Measurements from ENCODE around the gene COQ9. TPM values are rescaled to one million over a fixed set of nuclear protein-coding genes. Genes with fewer than 3 reads are reported as not detected.

Gene COQ9
- total RNA-seq, 2 donors from 2014 or later = 14.2 to 15.3 TPM

- peaks cover 8% of the 10 kb centered on the region for H3K4me1 Mint-ChIP-seq
- ATAC-seq (no peak), DNase-seq (no peak)
- H3K9me3 ChIP-seq (ENCODE audit: control insufficient read depth, low read length, poor library complexity, severe bottlenecking) = no peaks in the 10 kb centered on the region
- H3K27me3 Mint-ChIP-seq = no peaks in the 10 kb centered on the region
- no peaks in the 10 kb centered on the region for H3K36me3 Mint-ChIP-seq (ENCODE audit: low read depth)
- H3K4me3 Mint-ChIP-seq = no peak overlapping the region
- no peak overlapping the region for H3K27ac Mint-ChIP-seq
Measured at GRCh38 chr16:57479205-57479975, 32.1 kb downstream of the COQ9 start.

GRCh38 chr16:57479976-57480753, 32.9 kb downstream of the COQ9 start:
- Mint-ChIP-seq H3K36me3 (ENCODE audit: low read depth) (no peaks in the 10 kb centered on the region), H3K27me3 (no peaks in the 10 kb centered on the region), H3K4me3 (no peak overlapping the region), H3K4me1 (peaks cover 8% of the 10 kb centered on the region), H3K27ac (peak overlapping the region; percentile 57)
- H3K9me3 ChIP-seq (ENCODE audit: control insufficient read depth, low read length, poor library complexity, severe bottlenecking) = no peaks in the 10 kb centered on the region
- ATAC-seq (no peak), DNase-seq (no peak)

DNA sequence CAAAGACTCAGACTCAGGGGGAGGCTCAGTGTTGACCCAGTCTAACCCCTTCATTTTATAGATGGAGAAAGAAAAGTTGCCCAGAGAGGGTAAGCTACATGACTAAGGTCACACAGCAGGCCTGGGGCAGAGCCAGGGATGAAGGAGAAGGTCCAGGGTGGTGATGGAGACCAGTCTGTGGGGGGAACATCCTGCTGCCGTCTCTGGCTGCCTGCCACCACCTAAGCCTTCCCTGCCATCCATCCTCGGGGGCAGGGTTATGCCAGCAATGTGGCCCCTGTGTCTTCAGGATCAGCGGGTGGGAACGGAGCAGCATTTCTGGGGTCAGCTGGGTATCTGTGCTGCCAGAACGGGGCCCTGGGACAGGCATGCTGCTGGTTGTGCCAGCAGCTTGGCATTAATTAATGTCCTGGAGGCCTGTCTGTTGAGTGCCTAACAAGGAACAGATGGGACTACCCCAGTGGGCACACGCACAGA, 33.5 kb downstream of the COQ9 start:
- no peak overlapping the region for H3K4me3 Mint-ChIP-seq
- H3K27ac Mint-ChIP-seq = peak overlapping the region; percentile 57
- no peaks in the 10 kb centered on the region for H3K27me3 Mint-ChIP-seq
- no peaks in the 10 kb centered on the region for H3K36me3 Mint-ChIP-seq (ENCODE audit: low read depth)
- peaks cover 11% of the 10 kb centered on the region for H3K4me1 Mint-ChIP-seq
- H3K9me3 ChIP-seq (ENCODE audit: control insufficient read depth, low read length, poor library complexity, severe bottlenecking) = no peaks in the 10 kb centered on the region
- DNase-seq (no peak), ATAC-seq (no peak)

DNA sequence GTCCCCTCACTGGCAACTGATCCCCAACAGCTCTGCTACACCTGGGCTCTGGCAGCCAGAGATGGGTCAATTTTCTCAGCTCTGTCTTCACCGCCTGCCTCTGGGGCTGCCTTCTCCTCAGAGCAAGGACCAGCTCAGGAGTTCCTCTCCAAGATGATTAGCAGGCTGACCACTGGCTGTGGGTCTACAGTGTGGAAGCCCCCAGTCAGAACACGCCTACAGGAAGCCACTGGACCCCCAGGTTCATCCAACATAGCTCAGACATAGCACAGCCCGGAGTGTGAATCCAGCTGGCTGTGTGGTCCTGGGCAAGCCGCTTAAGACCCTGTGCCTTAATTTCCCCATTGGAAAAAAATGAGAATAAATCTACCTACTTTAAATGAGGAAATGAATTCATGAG, 34.1 kb downstream of the COQ9 start:
- H3K4me3 Mint-ChIP-seq = no peak overlapping the region
- H3K9me3 ChIP-seq (ENCODE audit: control insufficient read depth, low read length, poor library complexity, severe bottlenecking) = no peaks in the 10 kb centered on the region
- ATAC-seq (no peak), DNase-seq (no peak)
- peaks cover 11% of the 10 kb centered on the region for H3K4me1 Mint-ChIP-seq
- no peaks in the 10 kb centered on the region for H3K36me3 Mint-ChIP-seq (ENCODE audit: low read depth)
- no peak overlapping the region for H3K27ac Mint-ChIP-seq
- H3K27me3 Mint-ChIP-seq = no peaks in the 10 kb centered on the region

DNA sequence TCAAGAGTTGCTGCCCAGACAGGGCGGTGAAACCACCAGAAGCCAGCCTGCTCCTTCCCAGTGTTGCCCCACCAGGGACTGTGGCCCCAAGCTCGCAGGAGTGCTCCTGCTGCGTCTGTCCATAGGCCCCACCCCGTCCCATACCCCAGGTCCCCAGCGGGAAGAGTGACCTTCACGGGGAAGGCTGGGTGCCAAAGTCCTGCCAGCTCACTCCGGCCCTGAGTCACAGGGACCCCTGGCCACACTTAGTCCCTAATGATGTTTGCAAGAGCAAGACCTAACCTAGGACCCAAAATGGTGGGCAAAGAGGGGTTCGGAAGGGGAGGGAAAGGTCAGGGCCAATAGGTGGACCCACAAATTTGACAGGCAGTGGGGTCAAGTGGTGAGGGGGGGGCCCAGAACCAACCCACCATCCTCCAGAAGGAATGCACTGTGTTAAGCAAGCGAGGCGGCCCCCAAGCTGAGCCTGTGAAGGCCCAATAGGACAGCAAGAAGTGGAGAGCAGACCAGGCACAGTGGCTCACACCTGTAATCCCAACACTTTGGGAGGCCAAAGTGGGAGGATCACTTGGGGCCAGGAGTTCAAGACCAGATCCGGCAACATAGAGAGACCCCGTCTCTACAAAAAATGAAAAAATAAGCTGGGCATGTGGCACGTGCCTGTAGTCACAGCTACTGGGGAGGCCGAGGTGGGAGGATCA, 35.7 kb downstream of the COQ9 start:
- Mint-ChIP-seq H3K4me3 (no peak overlapping the region), H3K27ac (no peak overlapping the region), H3K27me3 (no peaks in the 10 kb centered on the region)

DNA sequence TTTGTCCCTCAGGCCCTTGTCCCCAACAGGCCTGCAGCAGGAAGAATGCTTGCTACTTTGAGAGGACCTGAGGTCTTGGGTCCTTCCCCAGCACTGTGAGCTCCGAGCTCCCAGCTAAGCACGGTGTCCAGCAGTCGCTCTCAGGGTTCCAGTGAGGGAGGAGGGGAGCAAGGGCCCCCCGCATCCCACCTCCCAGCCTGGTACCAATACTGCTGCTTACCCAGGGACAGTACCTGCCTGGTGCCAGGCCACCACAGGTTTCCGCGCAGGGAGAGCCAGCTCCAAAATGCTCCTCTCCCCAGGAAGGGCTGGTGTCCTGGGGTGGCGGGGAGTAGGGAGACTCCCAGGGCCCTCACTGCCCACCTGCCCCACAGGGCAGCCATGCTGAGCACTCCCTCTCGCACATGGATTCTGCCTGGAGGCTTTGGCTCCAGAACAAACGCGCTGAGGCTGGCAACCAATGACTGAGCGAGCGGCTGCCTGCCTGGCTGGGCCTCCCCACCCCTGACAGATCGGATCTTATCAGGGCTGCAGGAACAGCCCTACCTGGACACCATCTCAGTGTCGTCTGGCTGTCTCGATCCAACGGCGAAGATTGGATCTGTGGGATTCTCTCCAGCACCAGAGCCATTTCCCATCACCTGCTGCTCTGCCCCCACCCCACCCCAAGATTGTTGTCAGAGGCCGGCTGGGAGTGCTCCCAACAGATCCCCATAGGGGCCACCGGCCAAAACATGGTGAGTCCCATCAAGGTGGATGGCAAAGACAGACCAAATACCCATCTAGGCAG, 36.6 kb downstream of the COQ9 start:
- H3K4me1 Mint-ChIP-seq = peaks cover 14% of the 10 kb centered on the region
- ATAC-seq = no peak
- H3K9me3 ChIP-seq (ENCODE audit: control insufficient read depth, low read length, poor library complexity, severe bottlenecking) = no peaks in the 10 kb centered on the region
- no peak overlapping the region for H3K27ac Mint-ChIP-seq
- DNase-seq = no peak
- peak overlapping the region; percentile 12 for H3K4me3 Mint-ChIP-seq
- no peaks in the 10 kb centered on the region for H3K27me3 Mint-ChIP-seq
- H3K36me3 Mint-ChIP-seq (ENCODE audit: low read depth) = no peaks in the 10 kb centered on the region

More for the DNA sequence above, 35.7 kb downstream of the COQ9 start:
- Mint-ChIP-seq H3K36me3 (ENCODE audit: low read depth) (no peaks in the 10 kb centered on the region), H3K4me1 (peaks cover 14% of the 10 kb centered on the region)
- no peaks in the 10 kb centered on the region for H3K9me3 ChIP-seq (ENCODE audit: control insufficient read depth, low read length, poor library complexity, severe bottlenecking)
- no peak for DNase-seq
- no peak for ATAC-seq

DNA sequence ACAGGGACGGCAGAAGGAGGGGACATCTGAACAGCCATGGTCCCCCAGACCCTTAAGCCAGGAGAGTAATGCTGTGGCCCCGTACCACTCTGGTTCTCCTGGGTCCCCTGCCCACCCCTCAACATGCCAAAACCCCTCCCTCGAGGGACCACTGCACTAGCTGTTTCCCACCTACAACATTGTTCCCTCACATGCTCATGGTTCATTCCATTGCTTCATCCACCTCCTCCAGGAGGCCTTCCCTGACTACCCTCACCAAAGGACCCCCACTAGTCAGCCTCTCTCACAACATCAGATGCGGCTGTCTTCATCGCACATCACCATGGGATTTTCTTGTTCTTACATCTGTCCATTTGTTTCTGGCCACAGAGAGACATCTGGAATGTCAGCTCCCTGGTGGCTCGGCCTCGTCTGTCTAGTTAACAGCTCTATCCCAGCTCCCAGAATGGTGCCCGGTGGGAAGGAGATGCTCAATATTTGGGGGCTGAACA, 37.3 kb downstream of the COQ9 start:
- H3K27ac Mint-ChIP-seq = no peak overlapping the region
- DNase-seq (no peak), ATAC-seq (no peak)
- H3K4me1 Mint-ChIP-seq = peaks cover 11% of the 10 kb centered on the region
- no peaks in the 10 kb centered on the region for H3K9me3 ChIP-seq (ENCODE audit: control insufficient read depth, low read length, poor library complexity, severe bottlenecking)
- peak overlapping the region; percentile 91 for H3K4me3 Mint-ChIP-seq
- no peaks in the 10 kb centered on the region for H3K27me3 Mint-ChIP-seq
- H3K36me3 Mint-ChIP-seq (ENCODE audit: low read depth) = no peaks in the 10 kb centered on the region

DNA sequence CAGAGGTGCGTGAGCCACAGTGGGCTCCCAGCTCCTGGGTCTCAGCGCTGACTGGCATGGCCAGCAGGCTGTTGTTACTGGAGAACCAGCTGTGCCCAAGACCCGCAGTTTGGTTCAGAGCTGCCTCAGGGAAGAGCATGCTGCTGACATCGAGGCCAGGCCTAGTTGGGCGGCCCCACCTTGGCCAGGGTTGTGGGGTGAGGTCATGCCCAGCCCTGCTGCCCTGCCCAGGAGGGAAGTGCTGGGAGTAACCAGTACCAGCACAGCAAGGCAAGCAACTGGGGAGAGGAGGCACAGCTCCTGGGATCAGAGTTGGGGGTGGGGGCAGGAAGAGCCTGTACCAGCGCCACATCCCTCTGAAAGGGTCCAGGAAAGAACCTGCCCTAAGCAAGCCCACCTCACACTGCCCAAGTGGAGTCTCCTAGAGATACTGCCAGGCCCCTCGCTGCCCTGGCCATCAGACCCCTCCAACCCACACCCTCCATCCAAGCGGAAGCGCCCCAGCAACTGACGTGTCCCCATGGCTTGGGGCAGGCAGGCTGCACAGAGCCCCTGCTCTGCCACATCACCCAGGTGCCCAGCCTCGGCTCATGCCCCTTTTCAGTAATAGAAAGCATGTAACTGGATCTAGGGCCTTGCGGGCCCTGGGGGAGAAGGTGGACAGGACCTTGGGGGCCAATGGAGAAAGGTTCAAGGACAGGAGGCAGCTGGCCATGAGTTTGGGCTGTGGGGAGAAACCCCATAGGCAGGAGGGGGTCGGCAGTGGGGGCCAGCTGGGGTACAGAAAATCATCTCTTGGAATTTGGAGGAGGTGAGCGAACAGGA, 38.0 kb downstream of the COQ9 start:
- H3K27me3 Mint-ChIP-seq = no peaks in the 10 kb centered on the region
- no peaks in the 10 kb centered on the region for H3K36me3 Mint-ChIP-seq (ENCODE audit: low read depth)
- peak overlapping the region; percentile 91 for H3K4me3 Mint-ChIP-seq
- H3K27ac Mint-ChIP-seq = no peak overlapping the region
- peaks cover 11% of the 10 kb centered on the region for H3K4me1 Mint-ChIP-seq
- ATAC-seq (no peak), DNase-seq (no peak)
- no peaks in the 10 kb centered on the region for H3K9me3 ChIP-seq (ENCODE audit: control insufficient read depth, low read length, poor library complexity, severe bottlenecking)

DNA sequence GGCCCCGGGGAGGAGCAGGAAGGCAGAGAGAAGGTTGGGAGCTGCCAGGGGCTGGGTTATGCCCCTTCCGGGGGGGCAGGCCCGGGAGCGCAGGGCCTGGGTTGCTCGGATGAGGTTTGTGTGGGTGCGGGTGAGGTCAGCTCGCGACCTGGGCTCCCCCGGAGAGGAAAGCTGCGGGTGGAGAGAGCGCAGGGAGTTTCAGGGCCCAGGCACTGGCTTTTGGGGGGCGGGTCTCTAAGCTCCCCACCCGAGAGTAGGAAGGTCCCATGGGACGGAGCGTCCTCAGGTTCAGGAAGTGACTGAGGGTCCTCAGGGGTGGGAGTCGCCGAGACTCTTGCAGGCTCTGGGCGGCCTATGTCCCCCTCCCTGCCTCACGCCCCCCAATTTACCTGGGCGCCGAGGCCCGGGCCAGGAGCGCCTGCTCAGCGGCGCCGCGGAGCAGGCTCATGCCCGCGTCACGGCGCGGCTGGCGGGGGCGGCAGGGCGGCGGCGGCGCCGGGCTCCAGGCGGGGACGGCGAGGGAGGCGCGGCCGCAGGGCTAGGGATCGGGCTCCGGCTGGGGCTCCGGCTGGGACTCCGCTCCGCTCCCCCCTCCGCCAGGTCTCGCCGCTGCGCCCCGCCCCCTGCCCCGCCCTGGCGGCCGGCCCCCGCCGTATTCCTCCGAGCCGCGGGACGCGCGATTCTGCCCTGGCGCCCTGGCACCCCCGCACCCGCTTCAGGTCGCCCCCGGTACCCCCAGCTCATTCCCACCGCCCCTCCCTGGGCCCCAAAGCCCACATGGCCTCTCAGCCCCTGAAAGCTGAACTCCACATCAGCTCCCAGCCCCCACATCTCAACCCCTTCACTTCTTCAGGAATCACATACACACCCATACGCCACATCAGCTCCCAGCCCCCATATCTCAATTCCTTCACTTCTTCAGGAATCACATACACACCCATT, 38.9 kb downstream of the COQ9 start, which contains the start of gene DOK4:
Gene DOK4 (minus strand): TSS at position 578 of the 942 bp plus-strand sequence. CDS start 6,986 bp downstream, outside the sequence.
- Mint-ChIP-seq H3K4me1 (peaks cover 11% of the 10 kb centered on the region), H3K36me3 (ENCODE audit: low read depth) (no peaks in the 10 kb centered on the region), H3K27me3 (no peaks in the 10 kb centered on the region), H3K4me3 (peak within 1 kb of the TSS; percentile 91), H3K27ac (no peak within 1 kb of the TSS)
- no peaks in the 10 kb centered on the region for H3K9me3 ChIP-seq (ENCODE audit: control insufficient read depth, low read length, poor library complexity, severe bottlenecking)
- DNase-seq (peak; percentile 72 to 81 (median 76)), ATAC-seq (peak; percentile 96)

GRCh38 chr16:57486858-57487834, 39.9 kb downstream of the COQ9 start:
- no peaks in the 10 kb centered on the region for H3K9me3 ChIP-seq (ENCODE audit: control insufficient read depth, low read length, poor library complexity, severe bottlenecking)
- Mint-ChIP-seq H3K27me3 (peaks cover 4% of the 10 kb centered on the region), H3K36me3 (ENCODE audit: low read depth) (peaks cover 2% of the 10 kb centered on the region), H3K27ac (no peak overlapping the region), H3K4me1 (peaks cover 11% of the 10 kb centered on the region), H3K4me3 (peak overlapping the region; percentile 89)
- DNase-seq (no peak), ATAC-seq (no peak)
